Liver (tissue), 9 donors: ENCODE data around the gene ZDHHC22. TPM values are rescaled to one million over a fixed set of nuclear protein-coding genes. Genes with fewer than 3 reads are reported as not detected.

Experiments used
- DNase-seq: peaks from one replicate; pipeline ENCODE4 v3.0.0-alpha.2; 2017; ENCODE audit warnings: low spot score
- H3K27ac ChIP-seq, 2 donors: one replicate each; pipeline ENCODE4 v1.7.0; 2013; ENCODE audit warnings: inconsistent platforms in 2 of 2, low read length in 2 of 2, control low read depth in 1 of 2, low read depth in 1 of 2, mild to moderate bottlenecking in 1 of 2
- H3K27me3 ChIP-seq, 4 donors: one replicate each; pipeline versions ENCODE4 v1.6.1 to v1.7.0; 2013; ENCODE audit warnings: low read length in 3 of 4, inconsistent platforms in 1 of 4, mild to moderate bottlenecking in 1 of 4, moderate library complexity in 1 of 4; ENCODE audit not compliant: control insufficient read depth in 4 of 4, insufficient read depth in 4 of 4
- H3K36me3 ChIP-seq, 4 donors: one replicate each; pipeline versions ENCODE4 v1.6.1 to v1.7.0; 2013; ENCODE audit warnings: low read length in 3 of 4, mild to moderate bottlenecking in 3 of 4, low read depth in 1 of 4, moderate library complexity in 1 of 4; ENCODE audit not compliant: control insufficient read depth in 4 of 4, insufficient read depth in 3 of 4
- H3K4me1 ChIP-seq, 4 donors: one replicate each; pipeline versions ENCODE4 v1.6.1 to v1.7.0; 2013; ENCODE audit warnings: low read length in 3 of 4, mild to moderate bottlenecking in 3 of 4, moderate library complexity in 1 of 4; ENCODE audit not compliant: control insufficient read depth in 4 of 4, insufficient read depth in 4 of 4
- H3K4me3 ChIP-seq, 3 donors: one replicate each; pipeline versions ENCODE4 v1.6.1 to v1.7.0; 2013; ENCODE audit warnings: low read length in 3 of 3, control low read depth in 1 of 3, low read depth in 1 of 3, mild to moderate bottlenecking in 1 of 3
- H3K9ac ChIP-seq, 2 donors: one replicate each; pipeline ENCODE4 v1.7.0; 2013; ENCODE audit warnings: low read length in 2 of 2, mild to moderate bottlenecking in 2 of 2, moderate library complexity in 2 of 2, control low read depth in 1 of 2, low read depth in 1 of 2
- H3K9me3 ChIP-seq, 4 donors: one replicate each; pipeline versions ENCODE4 v1.6.1 to v1.7.0; 2013; ENCODE audit warnings: low read length in 3 of 4; ENCODE audit not compliant: control insufficient read depth in 4 of 4
- EGR1 ChIP-seq, 2 donors: IDR thresholded peaks; 2 replicates each; pipeline ENCODE4 v1.6.1; 2016 to 2018; ENCODE audit warnings: antibody characterized with exemption in 2 of 2, low read depth in 2 of 2
- FOXA2 ChIP-seq: IDR thresholded peaks from 2 replicates; pipeline ENCODE4 v1.6.1; 2016; ENCODE audit warnings: antibody characterized with exemption
- HNF4A ChIP-seq, 2 donors: conservative IDR thresholded peaks; 2 replicates each; pipeline ENCODE4 v1.6.1; 2016; ENCODE audit warnings: antibody characterized with exemption in 2 of 2, mild to moderate bottlenecking in 2 of 2
- JUND ChIP-seq, 2 donors: IDR thresholded peaks; 2 replicates each; pipeline ENCODE4 v1.6.1; 2016; ENCODE audit warnings: antibody characterized with exemption in 2 of 2
- MAX ChIP-seq: IDR thresholded peaks from 2 replicates; pipeline ENCODE4 v1.6.1; 2016; ENCODE audit warnings: antibody characterized with exemption
- NR2F2 ChIP-seq: IDR thresholded peaks from 2 replicates; pipeline ENCODE4 v1.6.1; 2016; ENCODE audit warnings: antibody characterized with exemption
- RAD21 ChIP-seq, 2 donors: IDR thresholded peaks; 2 replicates each; pipeline ENCODE4 v1.6.1; 2016; ENCODE audit warnings: antibody characterized with exemption in 2 of 2, mild to moderate bottlenecking in 2 of 2
- REST ChIP-seq: IDR thresholded peaks from 2 replicates; pipeline ENCODE4 v1.6.1; 2016; ENCODE audit warnings: antibody characterized with exemption, mild to moderate bottlenecking
- RXRA ChIP-seq, 2 donors: IDR thresholded peaks; 2 replicates each; pipeline ENCODE4 v1.6.1; 2017 to 2018; ENCODE audit warnings: antibody characterized with exemption in 2 of 2, mild to moderate bottlenecking in 1 of 2
- ZBTB33 ChIP-seq: IDR thresholded peaks from 2 replicates; pipeline ENCODE4 v1.6.1; 2016; ENCODE audit warnings: antibody characterized with exemption
- WGBS: extraction: QIAGEN DNeasy Blood & Tissue Kit; methylation state at CpG from one replicate; pipeline ENCODE4 v1.1.7; 2013; 5-methylcytosine and 5-hydroxymethylcytosine counted together
- polyA plus RNA-seq, 2 donors: library from polyadenylated mRNA; stranded (reverse) in 1 of 2; unstranded in 1 of 2; fragments of 200-250 nt in 1 of 2; fragments of >200 nt in 1 of 2; fragmentation: Nextera tagmentation in 1 of 2; extraction: Ambion mirVana in 1 of 2; gene quantifications; one replicate each; pipeline versions ENCODE4 v1.2.1 to v1.2.3, GENCODE V29; 2013 to 2015
- total RNA-seq, 2 donors: library from RNA; depleted of rRNA; stranded (reverse); fragments of >200 nt; gene quantifications; one replicate each; pipeline ENCODE4 v1.2.3, GENCODE V29; 2014
- donor health status: healthy.
- donor health status: healthy.
- donor health status: healthy.
- donor health status: healthy.
- donor health status: healthy.

Gene ZDHHC22
- total and polyA plus RNA-seq, 4 donors = not detected

- Histone ChIP-seq H3K4me1 (no peaks in the 10 kb centered on the region), H3K9ac (no peak overlapping the region), H3K27me3 (no peaks in the 10 kb centered on the region), H3K9me3 (peaks cover 0 to 3% (median under 1%) of the 10 kb centered on the region in 4 donors), H3K36me3 (no peaks in the 10 kb centered on the region), H3K4me3 (no peak overlapping the region), H3K27ac (no peak overlapping the region)
- TF ChIP-seq FOXA2 = no peak
- TF ChIP-seq REST = no peak
- WGBS = 98% methylated on average over 3 of the region's 3 CpGs
- DNase-seq = no peak
Measured at GRCh38 chr14:77086017-77086727, 55.4 kb downstream of the ZDHHC22 start.

- Histone ChIP-seq H3K4me1 (no peaks in the 10 kb centered on the region), H3K27me3 (no peaks in the 10 kb centered on the region), H3K9me3 (no peaks in the 10 kb centered on the region), H3K36me3 (no peaks in the 10 kb centered on the region), H3K4me3 (no peak overlapping the region), H3K9ac (no peak overlapping the region), H3K27ac (no peak overlapping the region)
- TF ChIP-seq ZBTB33 (no peak), REST (no peak), HNF4A (conservative IDR thresholded peaks at IDR 0.05) (no peak)
- DNase-seq = no peak
- 93% methylated on average over 4 of the region's 4 CpGs for WGBS
Measured at GRCh38 chr14:77085538-77085937, 56.1 kb downstream of the ZDHHC22 start.

GRCh38 chr14:77084985-77085384 is 56.6 kb downstream of the ZDHHC22 start:
- Histone ChIP-seq H3K9ac (no peak overlapping the region), H3K4me1 (no peaks in the 10 kb centered on the region), H3K9me3 (no peaks in the 10 kb centered on the region), H3K27ac (no peak overlapping the region), H3K36me3 (no peaks in the 10 kb centered on the region), H3K4me3 (no peak overlapping the region), H3K27me3 (no peaks in the 10 kb centered on the region)
- DNase-seq = no peak
- TF ChIP-seq JUND (IDR thresholded peaks at IDR 0.05) (no peak), NR2F2 (no peak), MAX (no peak), REST (no peak), RXRA (IDR thresholded peaks at IDR 0.05) (no peak), HNF4A (conservative IDR thresholded peaks at IDR 0.05) (no peak), EGR1 (IDR thresholded peaks at IDR 0.05; ENCODE audit: low read depth in 2 of 2) (no peak), RAD21 (IDR thresholded peaks at IDR 0.05) (no peak)
- whole genome bisulfite sequencing = 61% methylated on average over 5 of the region's 5 CpGs
